SHP77 treated with DMSO at 0.1 percent for 48 hours (cell line): ENCODE data around the gene GPA33.

ENCODE experiments used
- DNase-seq: peaks from one replicate; lab custom pipeline; 2025; lab: John Stamatoyannopoulos, UW

GPA33 gene

DNA sequence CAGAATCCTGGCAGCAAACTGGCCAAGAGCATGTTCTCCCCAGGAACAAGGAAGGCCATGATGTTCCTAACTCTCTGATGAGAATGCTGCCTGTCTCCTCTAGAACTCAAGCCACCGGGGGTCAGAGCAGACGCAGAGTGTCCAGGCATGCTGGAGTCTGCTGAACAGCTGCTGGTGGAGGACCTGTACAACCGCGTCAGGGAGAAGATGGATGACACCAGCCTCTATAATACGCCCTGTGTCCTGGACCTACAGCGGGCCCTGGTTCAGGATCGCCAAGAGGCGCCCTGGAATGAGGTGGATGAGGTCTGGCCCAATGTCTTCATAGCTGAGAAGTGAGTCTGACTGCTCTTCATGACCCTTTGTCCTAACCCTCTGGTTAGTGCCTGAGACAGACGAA, 27.0 kb upstream of the GPA33 start:
- DNase-seq = no peak

DNA sequence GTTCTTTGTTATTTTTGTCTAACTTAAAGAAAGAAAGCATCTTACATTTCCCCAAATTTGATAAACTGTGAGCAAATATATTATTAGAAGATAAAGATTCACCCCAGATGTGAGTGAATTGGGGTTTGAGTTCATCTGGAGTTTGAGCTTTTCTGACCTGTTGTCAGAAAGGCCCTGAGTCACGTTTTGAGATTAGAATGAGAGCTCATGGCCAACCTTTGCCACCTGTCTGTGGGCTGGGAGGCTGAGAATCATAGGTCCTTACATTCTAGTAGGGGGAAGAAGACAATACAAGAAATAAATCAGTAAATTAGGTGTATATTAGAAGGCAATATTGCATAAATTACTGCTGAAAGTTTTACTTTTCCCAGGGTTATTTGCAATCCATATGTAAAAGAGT, 26.0 kb upstream of the GPA33 start:
- no peak for DNase-seq

DNA sequence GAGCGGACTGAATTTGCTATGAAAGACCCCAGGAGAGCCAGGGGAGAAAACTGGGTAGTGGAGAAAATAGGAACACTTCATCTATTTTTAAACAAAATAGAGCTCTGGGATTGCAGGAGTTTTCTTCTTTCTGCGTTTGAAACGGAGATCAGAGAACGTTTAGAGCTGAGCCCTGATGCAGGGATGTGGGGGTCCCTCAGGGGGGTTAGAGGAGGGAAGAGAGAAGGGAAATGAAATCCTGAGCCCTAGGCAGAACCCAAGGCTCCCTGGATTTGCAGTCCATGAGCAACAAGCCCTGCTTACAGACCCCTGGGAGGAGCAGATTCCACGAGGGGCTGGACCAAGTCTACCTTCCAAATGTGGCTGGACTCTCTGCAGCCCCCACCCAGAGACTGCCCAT, 25.5 kb upstream of the GPA33 start:
- no peak for DNase-seq

DNA sequence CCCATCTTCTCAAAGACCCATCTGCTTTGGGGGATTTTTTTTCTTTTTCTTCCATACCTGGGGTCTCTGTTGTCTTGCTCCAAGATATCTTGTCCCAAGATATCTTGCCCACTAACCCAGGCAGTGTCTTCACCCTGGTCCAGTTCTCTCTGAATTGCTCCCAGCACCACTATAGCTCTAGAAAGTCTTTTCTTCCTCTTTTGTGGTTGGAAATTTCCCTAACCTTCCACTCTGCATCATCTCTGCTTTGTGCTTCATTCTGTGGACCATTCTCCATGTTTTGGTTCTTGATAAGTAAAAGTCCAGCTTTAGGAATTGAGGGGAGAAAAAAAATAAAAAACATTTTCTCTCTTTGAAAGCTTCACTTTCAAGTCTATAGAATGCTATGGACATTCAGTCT, 24.5 kb upstream of the GPA33 start:
- no peak for DNase-seq

DNA sequence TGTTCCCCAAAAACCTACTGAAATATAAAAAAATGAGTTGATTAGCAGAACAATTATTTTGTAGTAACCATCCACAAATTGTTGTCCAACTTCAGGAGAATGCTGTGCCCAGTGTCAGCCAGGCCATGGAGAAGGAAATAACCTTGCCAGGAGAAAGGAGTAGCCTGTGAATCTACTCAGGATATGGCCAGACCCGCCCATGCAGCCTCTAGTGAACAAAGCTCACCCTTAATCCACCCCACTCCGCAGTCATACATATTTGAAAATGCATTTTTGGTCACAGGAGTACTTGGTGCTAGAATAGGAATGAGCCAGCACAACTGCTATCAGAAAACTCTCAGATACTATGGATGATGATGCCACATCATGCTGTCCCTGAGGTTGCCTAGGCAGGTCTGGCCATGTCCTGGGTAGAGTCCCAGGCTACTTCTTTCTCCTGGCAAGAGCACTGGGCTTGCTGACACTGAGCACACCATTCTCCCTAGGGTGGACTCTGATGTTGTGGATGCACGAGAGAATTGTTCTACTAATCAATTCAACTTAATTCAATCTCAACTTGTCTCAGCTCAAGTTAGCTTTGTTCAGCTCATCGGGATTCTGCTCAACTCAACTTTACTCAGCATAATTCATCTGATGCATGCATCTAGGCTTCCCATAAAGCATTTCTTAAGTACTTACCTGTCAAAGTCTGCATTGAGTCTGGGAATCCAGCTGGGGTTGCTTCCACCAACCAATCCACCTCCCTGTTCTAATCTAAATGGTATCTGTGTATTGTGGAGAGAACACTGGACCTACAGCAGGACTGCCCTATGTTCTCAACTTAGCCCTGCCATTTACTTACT, 21.9 kb upstream of the GPA33 start:
- no peak for DNase-seq

DNA sequence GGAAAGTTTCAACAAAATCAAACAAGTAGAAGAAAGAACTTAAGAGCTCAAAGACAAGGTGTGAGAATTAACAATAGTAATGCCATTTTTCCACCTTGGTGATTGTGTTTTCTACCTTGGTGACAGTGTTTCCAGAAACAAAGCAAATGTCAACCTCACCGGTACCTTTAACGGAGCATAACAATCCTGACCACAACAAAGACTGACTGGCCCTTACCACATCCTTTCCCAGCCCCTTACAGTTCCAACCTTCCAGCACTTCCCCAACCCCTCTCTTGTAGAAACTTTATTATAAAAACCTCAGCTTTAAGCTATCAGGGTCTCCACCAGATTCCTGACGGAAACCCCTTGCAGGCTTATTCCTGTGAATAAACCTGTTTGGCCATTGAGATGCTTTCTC, 20.4 kb upstream of the GPA33 start:
- no peak for DNase-seq

DNA sequence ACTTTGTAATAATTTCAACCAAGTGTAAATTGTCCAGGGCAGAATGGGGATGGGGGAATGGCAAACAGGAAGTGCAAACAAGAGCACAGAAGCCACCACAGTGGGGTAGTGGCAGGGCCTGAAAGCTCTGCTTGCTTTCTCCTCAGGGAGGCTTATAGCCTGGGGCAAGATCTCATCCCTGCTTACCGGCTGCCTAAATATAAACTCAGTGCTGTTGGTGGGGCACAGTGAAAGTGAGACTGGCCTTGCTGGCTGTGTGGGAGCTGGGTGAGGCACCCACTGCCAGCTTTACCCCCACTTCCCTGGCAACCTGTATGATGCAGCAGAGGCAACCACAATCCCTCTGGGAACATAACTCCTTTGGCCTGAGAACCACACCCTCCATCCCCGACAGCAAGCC, 18.9 kb upstream of the GPA33 start:
- no peak for DNase-seq

DNA sequence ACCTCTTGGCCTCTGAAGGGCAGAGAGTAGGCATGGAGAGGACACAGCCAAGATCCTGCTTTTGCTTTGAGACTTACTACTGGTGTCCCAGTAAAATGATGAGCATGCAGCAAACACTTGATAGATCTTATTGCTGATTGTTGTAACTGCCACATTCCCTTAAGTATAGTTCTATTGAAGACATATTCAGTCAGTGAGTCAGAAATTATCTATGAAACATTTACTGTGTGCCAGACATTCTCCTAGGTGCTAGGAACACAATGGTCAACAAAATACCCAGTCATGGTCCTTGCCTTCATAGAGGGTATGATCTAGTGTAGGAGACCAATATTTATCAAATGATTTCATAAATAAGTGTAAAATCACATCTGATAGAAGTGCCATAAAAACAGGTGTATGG, 17.3 kb upstream of the GPA33 start:
- no peak for DNase-seq

DNA sequence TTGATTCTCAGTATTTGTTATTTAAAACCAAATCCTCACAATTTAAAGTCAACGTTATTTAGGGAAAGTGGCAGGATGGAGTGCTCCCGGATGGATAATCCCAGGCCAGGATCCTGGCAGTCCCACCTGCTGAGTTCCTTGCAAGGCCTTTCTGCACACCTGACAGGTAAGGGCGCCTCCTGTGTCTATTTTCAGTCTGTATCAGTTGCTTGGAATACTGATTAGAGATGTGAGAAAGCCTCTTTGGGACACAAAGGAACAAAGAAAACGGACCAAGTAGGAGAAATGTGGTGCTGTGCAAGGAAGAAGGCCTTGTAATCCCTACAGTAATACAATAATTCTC, 15.9 kb upstream of the GPA33 start:
- no peak for DNase-seq

DNA sequence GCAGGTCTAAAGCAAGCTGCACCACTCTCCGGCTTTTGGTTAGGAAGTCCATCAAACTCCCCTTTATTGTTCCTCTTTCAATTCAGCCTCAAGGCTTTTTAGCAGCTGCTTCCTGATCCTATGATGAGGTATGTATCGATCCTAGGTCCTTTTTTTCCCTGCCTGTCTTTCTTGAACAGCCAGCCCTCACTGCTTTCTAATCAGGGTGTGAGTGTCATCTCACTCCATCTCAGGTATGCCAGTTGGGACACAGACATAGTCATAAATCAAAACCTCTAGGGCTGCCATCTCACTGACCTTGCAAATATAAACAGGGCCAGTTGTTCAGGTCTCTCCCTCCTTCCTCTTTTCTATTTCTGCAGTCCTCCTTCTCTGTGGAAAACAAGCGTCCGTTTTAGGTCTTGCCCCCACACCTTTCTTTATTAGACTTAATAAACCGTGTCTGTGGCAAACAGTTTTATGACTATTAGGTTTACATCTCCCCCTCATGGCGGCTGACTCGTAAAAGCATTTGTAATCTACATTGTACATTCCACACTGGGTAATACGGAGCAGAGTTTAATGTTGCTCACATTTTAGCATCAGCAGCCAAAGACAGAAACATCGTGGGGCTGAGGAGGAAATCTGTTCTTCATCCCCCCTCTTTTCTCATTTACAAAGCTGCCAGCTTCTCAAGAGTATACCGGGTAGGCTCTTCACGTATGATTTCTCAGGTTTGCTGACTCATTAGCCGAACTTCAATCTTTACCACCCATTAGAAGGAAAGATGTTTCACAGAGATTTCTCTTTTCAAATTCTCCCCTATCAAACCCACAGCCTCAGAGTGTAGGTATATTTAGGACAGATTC, 15.3 kb upstream of the GPA33 start:
- no peak for DNase-seq

DNA sequence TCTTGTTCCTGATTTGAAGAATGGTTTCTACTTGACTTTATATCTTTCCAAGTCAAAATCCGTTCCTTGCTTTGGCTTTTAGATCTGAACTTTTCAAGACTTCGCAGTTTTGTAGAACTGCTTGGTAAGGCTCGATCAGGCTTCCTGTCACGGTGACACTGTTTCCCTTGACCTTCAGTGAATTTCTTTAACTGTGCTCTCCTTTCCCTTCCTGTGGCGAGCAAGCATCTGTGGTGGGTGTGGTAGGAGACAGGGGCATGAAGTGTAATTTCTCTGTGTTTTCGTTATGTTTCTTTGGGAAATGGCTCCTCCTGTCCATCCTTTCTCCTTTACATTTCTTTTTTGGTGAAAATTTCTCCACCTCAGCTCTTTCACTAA, 14.1 kb upstream of the GPA33 start:
- DNase-seq = no peak

DNA sequence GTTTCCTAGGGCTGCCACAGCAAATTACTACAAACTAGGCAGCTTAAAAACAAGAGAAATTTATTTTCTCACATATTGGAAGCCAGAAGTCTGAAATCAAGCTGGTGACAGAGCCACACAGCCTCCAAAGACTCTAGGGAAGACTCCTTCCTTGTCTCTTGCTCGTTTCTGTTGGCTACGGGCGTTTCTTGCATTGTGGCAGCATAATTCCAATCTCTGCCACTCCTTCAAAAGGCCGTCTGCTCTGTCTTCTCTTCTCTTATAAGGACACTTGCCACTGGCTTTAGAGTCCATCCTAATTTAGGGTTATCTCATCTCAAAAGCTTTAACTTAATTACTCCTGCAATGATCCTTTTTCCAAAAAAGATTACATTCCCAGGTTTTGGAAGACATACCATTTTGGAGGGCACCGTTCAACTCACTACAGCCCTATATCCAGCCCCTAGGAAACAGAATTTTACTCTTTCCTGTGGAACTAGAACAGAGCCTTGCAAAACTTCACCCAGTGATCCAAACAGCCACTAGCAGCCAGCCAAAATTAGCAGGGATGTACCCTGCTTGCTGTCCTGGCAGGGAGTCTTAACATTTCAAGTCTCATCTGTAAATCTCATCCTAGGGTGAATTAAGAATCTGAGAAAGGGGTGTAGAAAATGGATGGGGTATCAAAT, 12.9 kb upstream of the GPA33 start:
- no peak for DNase-seq

DNA sequence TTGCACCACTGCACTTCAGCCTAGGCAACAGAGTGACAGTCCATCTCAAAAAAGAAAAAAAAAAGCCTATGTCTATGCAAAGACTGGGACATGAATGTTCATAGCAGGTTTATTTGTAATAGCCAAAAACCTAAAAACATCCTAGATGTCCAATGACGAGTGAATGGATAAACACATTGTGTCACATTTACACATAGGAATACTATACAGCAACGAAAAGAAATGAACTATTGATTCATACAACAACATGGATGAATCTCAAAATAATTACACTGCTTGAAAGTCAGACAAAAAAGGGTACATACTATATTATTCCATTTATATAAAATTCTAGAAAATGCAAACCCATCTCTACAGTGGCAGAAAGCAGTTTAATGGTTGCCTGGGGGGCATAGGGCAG, 11.6 kb upstream of the GPA33 start:
- no peak for DNase-seq

DNA sequence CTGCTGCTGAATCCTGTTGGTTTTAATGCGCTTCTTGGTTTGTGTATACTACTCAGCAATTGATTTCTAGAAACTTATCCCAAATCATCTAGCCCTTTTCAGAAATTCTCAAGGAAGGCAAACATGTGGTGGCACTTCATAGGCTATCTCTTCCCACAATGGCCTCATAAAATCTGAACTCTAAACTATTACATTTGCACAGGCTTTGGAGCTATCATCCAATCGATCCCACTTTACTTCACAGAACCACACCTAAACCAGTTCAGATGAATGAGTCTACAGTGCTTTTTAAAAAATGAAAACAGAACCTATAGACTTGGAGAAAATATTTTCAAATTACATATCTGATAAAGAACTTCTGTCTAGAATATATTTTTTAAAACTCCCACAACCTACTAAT, 10.6 kb upstream of the GPA33 start:
- DNase-seq = no peak

DNA sequence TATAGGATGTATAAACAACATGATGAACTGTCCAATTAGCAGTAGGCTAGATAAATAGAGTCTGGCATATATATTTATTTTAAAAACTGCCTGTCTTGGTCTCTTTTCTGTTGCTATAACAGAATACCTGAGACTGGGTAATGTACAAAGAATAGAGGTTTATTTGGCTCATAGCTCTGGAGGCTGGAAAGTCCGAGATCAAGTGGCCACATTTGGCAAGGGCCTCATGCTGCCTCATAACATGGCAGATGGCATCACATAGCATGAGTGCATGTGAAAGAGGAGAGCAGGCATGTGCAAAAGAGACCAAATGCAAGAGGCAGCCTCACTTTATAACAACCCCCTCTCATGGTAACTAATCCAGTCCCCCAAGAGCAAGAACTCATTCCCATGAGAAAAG, 9.7 kb upstream of the GPA33 start:
- no peak for DNase-seq

DNA sequence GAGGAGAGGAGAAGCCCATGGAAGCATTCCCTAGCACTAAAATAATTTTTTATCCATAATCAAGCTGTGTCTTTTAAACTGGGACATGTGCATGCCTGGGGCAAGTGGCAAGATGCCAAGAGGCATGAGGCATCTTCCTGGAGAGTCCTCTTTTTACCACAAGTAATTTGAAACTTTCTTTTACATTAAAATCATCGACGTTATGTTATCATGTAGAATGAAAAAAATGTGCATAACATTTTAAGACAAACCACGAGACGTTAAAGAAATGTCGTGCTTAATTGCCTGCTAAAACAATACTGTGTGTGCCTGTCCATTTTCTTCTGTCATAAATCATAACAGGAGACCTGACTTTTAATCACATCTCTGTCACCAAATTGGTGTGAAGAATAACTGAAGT, 5.2 kb upstream of the GPA33 start:
- DNase-seq = no peak

DNA sequence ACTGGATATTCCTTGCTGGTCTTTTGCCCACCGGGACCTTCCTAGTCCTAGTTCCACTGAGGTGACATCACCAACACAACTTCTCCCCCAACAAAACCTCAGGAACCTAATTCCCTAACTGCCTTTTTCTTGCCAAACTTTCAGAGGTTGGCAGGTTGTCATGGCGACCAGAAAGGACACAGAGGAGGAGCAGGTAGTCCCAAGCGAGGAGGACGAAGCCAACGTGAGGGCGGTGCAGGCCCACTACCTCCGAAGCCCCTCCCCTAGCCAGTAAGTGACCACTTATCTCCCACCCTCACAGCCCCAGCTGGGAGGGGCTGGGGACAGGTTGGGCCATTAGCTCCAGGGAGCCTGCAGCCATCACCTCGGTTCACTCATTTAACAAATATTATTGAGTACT, 4.5 kb upstream of the GPA33 start:
- DNase-seq = no peak

DNA sequence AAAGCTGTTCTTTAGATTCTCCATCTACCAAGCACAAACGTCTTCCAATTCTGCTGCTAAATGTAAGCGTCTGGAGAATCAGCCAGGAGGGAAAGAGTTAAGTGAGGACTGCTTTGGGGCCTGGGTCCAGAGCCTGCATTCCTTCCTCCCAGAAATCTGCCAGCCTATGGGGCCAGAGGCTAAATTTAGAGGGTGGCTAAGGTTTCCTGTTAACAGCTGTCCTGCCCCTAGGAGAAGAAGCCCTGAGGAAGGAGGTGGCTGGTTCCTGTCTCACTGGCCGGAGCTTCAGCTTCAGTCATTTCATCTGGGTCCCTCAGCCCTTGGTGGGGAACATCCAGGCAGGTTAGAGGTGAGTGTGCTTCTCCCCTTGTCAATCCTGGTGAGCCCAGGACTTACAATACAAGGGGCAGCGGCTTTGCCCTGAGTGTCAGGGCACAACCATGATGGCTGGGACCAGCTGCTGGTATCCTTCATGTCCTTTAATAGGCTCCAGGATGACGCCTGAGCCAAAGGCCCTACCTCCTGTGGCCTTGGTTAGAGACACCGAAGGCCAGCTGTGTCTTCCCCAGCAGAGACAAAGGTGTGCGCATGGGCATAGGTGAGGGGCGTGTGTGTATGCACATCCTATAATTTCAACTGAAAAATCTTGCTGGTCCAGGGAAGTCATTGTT, 3.8 kb upstream of the GPA33 start, which contains the start of gene STYXL2:
Gene STYXL2, plus strand, starts transcription at position 230 of the 671 bp plus-strand sequence. CDS start 775 bp downstream, outside the sequence.
- no peak for DNase-seq

DNA sequence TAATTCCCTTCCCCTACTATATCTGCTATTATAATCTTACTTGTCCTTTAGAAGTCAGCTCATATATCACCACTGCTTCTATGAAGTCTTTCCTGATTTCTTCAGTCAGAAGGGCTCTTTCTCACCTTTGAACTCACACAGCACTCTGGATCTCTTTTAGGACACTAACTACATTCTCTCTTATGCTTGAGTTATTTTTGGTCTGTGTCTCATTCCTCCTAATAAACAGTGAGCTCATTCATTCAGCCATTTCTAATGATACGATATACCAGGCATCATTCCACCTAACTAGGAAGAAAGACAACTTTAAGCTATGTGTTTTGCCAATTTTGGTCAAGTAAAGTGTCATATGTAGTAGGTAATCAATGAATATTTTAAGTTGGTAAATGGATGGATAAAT, 2.5 kb upstream of the GPA33 start:
- DNase-seq = no peak

DNA sequence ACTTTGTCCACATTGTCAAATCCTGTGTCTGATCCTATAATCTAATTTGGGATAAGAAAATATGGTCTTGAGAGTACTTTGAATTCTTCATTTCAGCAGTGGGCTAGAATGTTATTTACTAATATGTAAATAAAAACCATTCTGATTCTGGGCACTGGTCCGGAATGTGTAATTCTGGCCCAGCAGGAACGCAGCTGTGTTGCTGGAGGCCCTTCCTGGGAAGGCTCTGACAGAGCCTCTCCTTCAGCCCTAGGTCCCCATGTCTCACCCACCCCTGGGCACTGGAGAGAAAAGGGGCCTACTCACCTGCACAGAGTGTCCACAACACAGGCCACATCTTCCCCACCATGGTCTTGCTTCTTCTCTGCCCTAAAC, 251 bp downstream of the GPA33 start:
- DNase-seq = no peak

DNA sequence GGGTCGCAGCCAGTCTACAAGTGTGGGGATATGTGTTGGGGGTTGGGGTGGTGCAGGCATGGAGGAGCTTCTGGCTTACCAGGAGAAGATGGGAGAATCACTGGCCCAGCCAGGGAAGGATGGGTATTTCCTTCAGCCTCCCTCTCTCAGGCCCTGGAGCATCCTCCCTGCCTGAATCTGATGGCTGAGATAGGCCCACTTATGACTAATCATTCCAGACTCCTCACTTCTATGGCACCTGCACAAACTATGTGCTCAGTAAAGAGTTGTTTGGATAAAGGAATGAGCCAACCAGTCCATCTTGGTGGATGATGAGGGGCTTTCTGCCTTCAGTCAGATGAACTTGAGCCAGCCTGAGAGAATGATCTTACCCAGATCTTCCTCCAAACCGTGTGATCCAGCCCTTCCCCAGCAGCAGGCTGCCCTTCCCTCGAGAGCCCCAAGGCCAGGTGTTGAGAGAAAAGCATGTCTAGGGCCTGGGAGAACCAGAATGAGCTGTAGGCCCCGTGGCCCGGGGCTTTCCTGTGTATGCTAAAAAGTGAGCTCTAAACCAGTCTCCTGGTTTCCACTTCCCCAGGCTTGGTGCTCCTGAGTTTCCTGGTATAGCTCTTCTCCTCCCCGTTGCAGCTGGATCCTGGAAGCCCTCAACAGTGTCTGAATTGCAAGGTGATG, 1.3 kb downstream of the GPA33 start:
- no peak for DNase-seq

DNA sequence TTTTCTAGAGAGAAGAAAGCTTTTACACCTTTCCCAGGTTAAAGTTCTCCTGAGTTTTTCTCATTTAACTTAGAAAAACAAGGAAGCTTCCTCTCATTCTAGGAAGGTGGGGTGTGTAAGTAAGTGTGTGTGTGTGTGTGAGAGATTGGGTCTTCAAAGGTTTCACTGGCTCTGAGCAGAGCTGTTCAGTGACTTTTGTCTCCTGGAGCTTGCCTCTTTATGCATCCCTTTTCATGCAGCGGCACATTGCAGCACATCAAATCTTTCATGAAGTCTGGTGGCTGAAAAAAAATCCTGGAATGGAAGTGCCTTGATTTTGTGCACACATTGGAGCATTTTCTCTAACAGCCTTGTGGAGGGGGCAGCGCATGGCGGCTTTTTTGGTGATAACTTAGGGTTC, 3.4 kb downstream of the GPA33 start:
- DNase-seq = no peak
